ENCODE results near the gene C2orf80. TPM values are rescaled to one million over a fixed set of nuclear protein-coding genes. Genes with fewer than 3 reads are reported as not detected.
"Not testable (repeated sequence)": the region's sequence is repeated elsewhere in the genome, so short reads cannot be mapped to it uniquely, and the experiment has no call there.

The C2orf80 gene
- not detected for total RNA-seq

GRCh38 chr2:208189810-208190503 is at the start of gene C2orf80:
TSS of gene C2orf80 (minus strand) at chr2:208190030. CDS start at chr2:208186986, 3,044 bp downstream.
- Histone ChIP-seq H3K9ac (ENCODE audit: low read depth in 1 of 3, low read length in 3 of 3) (no peak within 1 kb of the TSS), H3K4me3 (ENCODE audit: low read length in 3 of 3) (no peak within 1 kb of the TSS), H3K27me3 (ENCODE audit: control insufficient read depth in 3 of 3, insufficient read depth in 3 of 3, low read length in 3 of 3) (peaks cover 0 to 3% (median 2%) of the 10 kb centered on the region in 3 donors), H3K4me1 (ENCODE audit: control insufficient read depth in 3 of 3, insufficient read depth in 3 of 3, low read length in 3 of 3) (no peaks in the 10 kb centered on the region), H3K36me3 (ENCODE audit: control insufficient read depth in 3 of 3, insufficient read depth in 3 of 3, low read length in 3 of 3) (no peaks in the 10 kb centered on the region), H3K9me3 (ENCODE audit: control insufficient read depth in 3 of 3, low read length in 3 of 3) (no peaks in the 10 kb centered on the region), H3K27ac (ENCODE audit: low read depth, low read length) (no peak within 1 kb of the TSS)

DNA sequence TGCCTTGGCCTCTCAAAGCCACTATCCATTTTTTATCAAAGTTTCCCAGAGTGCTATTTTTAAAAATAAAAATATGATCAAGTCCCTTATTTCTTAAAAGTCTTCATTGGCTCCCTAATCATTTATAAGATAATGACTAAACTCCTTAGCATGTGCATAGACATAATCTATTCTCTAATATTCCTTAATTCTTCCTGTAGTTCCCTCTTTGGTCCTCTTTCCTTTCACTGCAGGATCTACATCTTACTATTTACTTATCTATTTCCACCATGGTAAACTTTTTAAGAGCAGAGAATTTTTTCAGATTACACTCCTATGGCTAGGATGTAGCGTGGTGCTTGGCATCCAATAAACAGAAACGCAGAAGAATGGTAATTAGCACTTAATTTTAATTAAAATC is 46.0 kb upstream of the C2orf80 start:
- Histone ChIP-seq H3K27ac (ENCODE audit: low read depth, low read length) (no peak overlapping the region), H3K27me3 (ENCODE audit: control insufficient read depth in 3 of 3, insufficient read depth in 3 of 3, low read length in 3 of 3) (no peaks in the 10 kb centered on the region), H3K4me3 (ENCODE audit: low read length in 3 of 3) (no peak overlapping the region), H3K4me1 (ENCODE audit: control insufficient read depth in 3 of 3, insufficient read depth in 3 of 3, low read length in 3 of 3) (no peaks in the 10 kb centered on the region), H3K36me3 (ENCODE audit: control insufficient read depth in 3 of 3, insufficient read depth in 3 of 3, low read length in 3 of 3) (peaks cover 29 to 38% (median 36%) of the 10 kb centered on the region in 3 donors), H3K9me3 (ENCODE audit: control insufficient read depth in 3 of 3, low read length in 3 of 3) (no peaks in the 10 kb centered on the region), H3K9ac (ENCODE audit: low read depth in 1 of 3, low read length in 3 of 3) (no peak overlapping the region)

DNA sequence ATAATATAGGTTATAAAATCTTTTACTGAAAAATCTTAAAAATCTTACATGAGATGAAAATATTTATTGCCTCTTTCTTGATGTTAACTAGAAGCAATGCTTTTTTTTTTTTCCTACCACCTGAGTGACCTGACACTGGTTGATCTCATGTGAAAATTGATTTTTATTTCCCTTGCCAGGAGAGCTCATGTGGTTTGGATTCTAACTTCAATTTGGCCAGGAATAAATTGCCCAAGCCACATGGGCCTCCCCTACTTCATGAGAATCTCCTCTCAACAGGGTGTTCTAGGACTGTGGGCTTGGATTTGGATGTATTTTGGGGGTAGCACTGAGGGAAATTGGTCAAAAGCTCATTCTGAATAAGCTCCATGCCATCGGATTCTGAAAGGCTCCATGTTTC is 45.0 kb upstream of the C2orf80 start:
- no peaks in the 10 kb centered on the region for H3K4me1 ChIP-seq (ENCODE audit: control insufficient read depth in 3 of 3, insufficient read depth in 3 of 3, low read length in 3 of 3)
- no peak overlapping the region for H3K27ac ChIP-seq (ENCODE audit: low read depth, low read length)
- H3K9ac ChIP-seq (ENCODE audit: low read depth in 1 of 3, low read length in 3 of 3), result no peak overlapping the region
- no peak overlapping the region for H3K4me3 ChIP-seq (ENCODE audit: low read length in 3 of 3)
- H3K9me3 ChIP-seq (ENCODE audit: control insufficient read depth in 3 of 3, low read length in 3 of 3), result no peaks in the 10 kb centered on the region
- H3K36me3 ChIP-seq (ENCODE audit: control insufficient read depth in 3 of 3, insufficient read depth in 3 of 3, low read length in 3 of 3), result peaks cover 19 to 30% (median 30%) of the 10 kb centered on the region in 3 donors
- no peaks in the 10 kb centered on the region for H3K27me3 ChIP-seq (ENCODE audit: control insufficient read depth in 3 of 3, insufficient read depth in 3 of 3, low read length in 3 of 3)

DNA sequence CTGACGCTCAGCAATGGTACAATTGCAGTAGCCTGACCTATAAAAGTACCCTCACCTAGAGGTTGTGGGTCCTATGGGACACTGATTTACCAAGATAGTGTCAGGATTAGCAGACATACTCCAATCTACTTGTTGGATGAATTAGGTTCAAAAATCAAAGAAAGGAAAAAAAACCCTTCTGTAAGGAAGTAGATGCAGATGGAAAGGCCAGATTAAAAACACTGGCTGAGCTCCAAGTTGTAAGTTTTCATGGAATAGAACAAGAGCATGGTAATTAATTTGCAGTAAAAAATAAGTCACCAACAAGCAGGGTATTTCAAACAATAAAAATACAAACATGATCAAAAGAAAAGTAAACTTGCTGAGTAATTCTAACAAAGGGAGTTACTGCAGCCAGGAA is 38.6 kb upstream of the C2orf80 start:
- Histone ChIP-seq H3K4me3 (ENCODE audit: low read length in 3 of 3) (no peak overlapping the region), H3K9me3 (ENCODE audit: control insufficient read depth in 3 of 3, low read length in 3 of 3) (no peaks in the 10 kb centered on the region), H3K27me3 (ENCODE audit: control insufficient read depth in 3 of 3, insufficient read depth in 3 of 3, low read length in 3 of 3) (no peaks in the 10 kb centered on the region), H3K4me1 (ENCODE audit: control insufficient read depth in 3 of 3, insufficient read depth in 3 of 3, low read length in 3 of 3) (no peaks in the 10 kb centered on the region), H3K9ac (ENCODE audit: low read depth in 1 of 3, low read length in 3 of 3) (no peak overlapping the region), H3K27ac (ENCODE audit: low read depth, low read length) (no peak overlapping the region), H3K36me3 (ENCODE audit: control insufficient read depth in 3 of 3, insufficient read depth in 3 of 3, low read length in 3 of 3) (no peaks in the 10 kb centered on the region)

- no peaks in the 10 kb centered on the region for H3K4me1 ChIP-seq (ENCODE audit: control insufficient read depth in 3 of 3, insufficient read depth in 3 of 3, low read length in 3 of 3)
- H3K9ac ChIP-seq (ENCODE audit: low read depth in 1 of 3, low read length in 3 of 3), result no peak overlapping the region
- no peak overlapping the region for H3K27ac ChIP-seq (ENCODE audit: low read depth, low read length)
- H3K9me3 ChIP-seq (ENCODE audit: control insufficient read depth in 3 of 3, low read length in 3 of 3), result no peaks in the 10 kb centered on the region
- no peak overlapping the region for H3K4me3 ChIP-seq (ENCODE audit: low read length in 3 of 3)
- no peaks in the 10 kb centered on the region for H3K36me3 ChIP-seq (ENCODE audit: control insufficient read depth in 3 of 3, insufficient read depth in 3 of 3, low read length in 3 of 3)
- no peaks in the 10 kb centered on the region for H3K27me3 ChIP-seq (ENCODE audit: control insufficient read depth in 3 of 3, insufficient read depth in 3 of 3, low read length in 3 of 3)
These were observed 37.9 kb upstream of the C2orf80 start for GRCh38 chr2:208227581-208228232.

- no peaks in the 10 kb centered on the region for H3K4me1 ChIP-seq (ENCODE audit: control insufficient read depth in 3 of 3, insufficient read depth in 3 of 3, low read length in 3 of 3)
- no peak overlapping the region for H3K27ac ChIP-seq (ENCODE audit: low read depth, low read length)
- no peaks in the 10 kb centered on the region for H3K36me3 ChIP-seq (ENCODE audit: control insufficient read depth in 3 of 3, insufficient read depth in 3 of 3, low read length in 3 of 3)
- H3K27me3 ChIP-seq (ENCODE audit: control insufficient read depth in 3 of 3, insufficient read depth in 3 of 3, low read length in 3 of 3), result no peaks in the 10 kb centered on the region
- H3K9me3 ChIP-seq (ENCODE audit: control insufficient read depth in 3 of 3, low read length in 3 of 3), result no peaks in the 10 kb centered on the region
- no peak overlapping the region for H3K4me3 ChIP-seq (ENCODE audit: low read length in 3 of 3)
- H3K9ac ChIP-seq (ENCODE audit: low read depth in 1 of 3, low read length in 3 of 3), result no peak overlapping the region
These were observed 35.0 kb upstream of the C2orf80 start for GRCh38 chr2:208224802-208225201.

- Histone ChIP-seq H3K27me3 (ENCODE audit: control insufficient read depth in 3 of 3, insufficient read depth in 3 of 3, low read length in 3 of 3) (no peaks in the 10 kb centered on the region), H3K4me3 (ENCODE audit: low read length in 3 of 3) (no peak overlapping the region), H3K27ac (ENCODE audit: low read depth, low read length) (no peak overlapping the region), H3K9ac (ENCODE audit: low read depth in 1 of 3, low read length in 3 of 3) (no peak overlapping the region), H3K9me3 (ENCODE audit: control insufficient read depth in 3 of 3, low read length in 3 of 3) (no peaks in the 10 kb centered on the region), H3K4me1 (ENCODE audit: control insufficient read depth in 3 of 3, insufficient read depth in 3 of 3, low read length in 3 of 3) (no peaks in the 10 kb centered on the region), H3K36me3 (ENCODE audit: control insufficient read depth in 3 of 3, insufficient read depth in 3 of 3, low read length in 3 of 3) (no peaks in the 10 kb centered on the region)
These were observed 32.5 kb upstream of the C2orf80 start for GRCh38 chr2:208222351-208222750.

- H3K4me3 ChIP-seq (ENCODE audit: low read length in 3 of 3); H3K36me3 ChIP-seq (ENCODE audit: control insufficient read depth in 3 of 3, insufficient read depth in 3 of 3, low read length in 3 of 3); H3K9me3 ChIP-seq (ENCODE audit: control insufficient read depth in 3 of 3, low read length in 3 of 3); H3K9ac ChIP-seq (ENCODE audit: low read depth in 1 of 3, low read length in 3 of 3); H3K27ac ChIP-seq (ENCODE audit: low read depth, low read length); H3K4me1 ChIP-seq (ENCODE audit: control insufficient read depth in 3 of 3, insufficient read depth in 3 of 3, low read length in 3 of 3); H3K27me3 ChIP-seq (ENCODE audit: control insufficient read depth in 3 of 3, insufficient read depth in 3 of 3, low read length in 3 of 3): not testable (repeated sequence)
These were observed 32.0 kb upstream of the C2orf80 start for GRCh38 chr2:208221873-208222272.

DNA sequence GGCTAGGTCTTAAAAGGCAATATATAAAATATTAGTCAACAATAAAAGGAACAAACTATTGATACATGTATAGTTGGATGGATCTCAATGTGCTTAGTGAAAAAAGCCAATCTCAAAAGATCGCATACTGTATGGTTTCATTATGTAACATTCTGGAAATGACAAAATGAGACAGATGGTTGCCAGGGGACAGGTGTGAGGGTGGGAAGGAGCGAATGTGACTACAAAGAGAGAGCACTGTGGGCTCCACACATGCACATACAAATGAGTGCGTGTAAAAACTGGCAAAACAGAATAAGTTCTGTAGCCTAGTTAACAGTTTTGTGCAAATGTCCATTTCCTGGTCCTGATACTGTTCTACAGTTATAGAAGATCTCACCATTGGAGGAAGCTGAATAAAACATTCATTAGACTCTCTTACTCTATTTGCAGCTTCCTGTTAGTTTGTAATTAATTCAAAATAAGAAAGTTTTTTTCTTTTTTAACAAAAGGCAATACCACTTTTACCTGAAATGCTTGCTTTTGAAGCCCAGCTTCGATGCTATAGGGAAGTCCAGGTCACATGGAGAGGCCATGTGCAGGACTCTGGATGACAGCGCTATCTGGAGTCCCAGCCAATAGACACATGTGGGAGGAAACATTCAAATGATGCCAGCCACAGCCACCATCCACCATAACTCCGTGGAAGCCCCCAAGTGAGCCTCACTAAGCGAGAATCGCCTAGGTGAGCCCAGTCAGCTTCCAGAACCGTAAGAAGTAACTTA is 21.0 kb upstream of the C2orf80 start:
- no peak overlapping the region for H3K4me3 ChIP-seq (ENCODE audit: low read length in 3 of 3)

More for the DNA sequence above, 21.0 kb upstream of the C2orf80 start:
- Histone ChIP-seq H3K36me3 (ENCODE audit: control insufficient read depth in 3 of 3, insufficient read depth in 3 of 3, low read length in 3 of 3) (no peaks in the 10 kb centered on the region), H3K27ac (ENCODE audit: low read depth, low read length) (no peak overlapping the region), H3K4me1 (ENCODE audit: control insufficient read depth in 3 of 3, insufficient read depth in 3 of 3, low read length in 3 of 3) (no peaks in the 10 kb centered on the region), H3K9ac (ENCODE audit: low read depth in 1 of 3, low read length in 3 of 3) (no peak overlapping the region), H3K27me3 (ENCODE audit: control insufficient read depth in 3 of 3, insufficient read depth in 3 of 3, low read length in 3 of 3) (no peaks in the 10 kb centered on the region), H3K9me3 (ENCODE audit: control insufficient read depth in 3 of 3, low read length in 3 of 3) (no peaks in the 10 kb centered on the region)
